Measurements from ENCODE around the gene HAUS6. TPM values are rescaled to one million over a fixed set of nuclear protein-coding genes. Genes with fewer than 3 reads are reported as not detected.

The HAUS6 gene
- total and polyA plus RNA-seq, 7 donors: 1.2 to 12.5 (median 6.9) TPM

GRCh38 chr9:19145881-19146280, 43.2 kb upstream of the HAUS6 start:
- peak overlapping the region in 1 of 4 donors; percentile 11 for H3K27ac ChIP-seq
- no peaks in the 10 kb centered on the region for H3K9me3 ChIP-seq
- no peak for DNase-seq
- H3K4me1 ChIP-seq: no peaks in the 10 kb centered on the region
- H3K4me3 ChIP-seq: no peak overlapping the region
- H3K36me3 ChIP-seq: no peaks in the 10 kb centered on the region
- intact Hi-C loops (cut with DNase I): no loop called here
- no peaks in the 10 kb centered on the region for H3K27me3 ChIP-seq
- TF ChIP-seq CTCF (IDR thresholded peaks at IDR 0.05) (no peak), EP300 (IDR thresholded peaks at IDR 0.05) (no peak), POLR2AphosphoS5 (IDR thresholded peaks at IDR 0.05) (no peak), POLR2A (IDR thresholded peaks at IDR 0.05) (no peak)
- 82 to 84% methylated on average over 5 of the region's 5 CpGs for WGBS, 2 donors

- Histone ChIP-seq H3K9me3 (no peaks in the 10 kb centered on the region), H3K27ac (no peak overlapping the region), H3K4me3 (no peak overlapping the region), H3K4me1 (no peaks in the 10 kb centered on the region), H3K27me3 (no peaks in the 10 kb centered on the region), H3K36me3 (no peaks in the 10 kb centered on the region)
- DNase-seq: no peak
- WGBS, 2 donors: 90 to 91% methylated on average over 6 of the region's 6 CpGs
- no peak for TF ChIP-seq POLR2AphosphoS5 (IDR thresholded peaks at IDR 0.05)
- no peak for TF ChIP-seq POLR2A (IDR thresholded peaks at IDR 0.05)
- TF ChIP-seq EP300 (IDR thresholded peaks at IDR 0.05): no peak
- TF ChIP-seq CTCF (IDR thresholded peaks at IDR 0.05): no peak
- intact Hi-C loops (cut with DNase I): no loop called here
These were observed 37.6 kb upstream of the HAUS6 start for GRCh38 chr9:19140259-19140658.

GRCh38 chr9:19138084-19138483, 35.4 kb upstream of the HAUS6 start:
- no peak for DNase-seq
- Histone ChIP-seq H3K4me3 (no peak overlapping the region), H3K4me1 (no peaks in the 10 kb centered on the region), H3K9me3 (no peaks in the 10 kb centered on the region), H3K27me3 (no peaks in the 10 kb centered on the region), H3K27ac (no peak overlapping the region), H3K36me3 (no peaks in the 10 kb centered on the region)
- intact Hi-C loops (cut with DNase I): no loop called here
- WGBS, 2 donors: 84 to 91% methylated on average over 1 of the region's 1 CpG
- TF ChIP-seq EP300 (IDR thresholded peaks at IDR 0.05) (no peak), POLR2AphosphoS5 (IDR thresholded peaks at IDR 0.05) (no peak), CTCF (IDR thresholded peaks at IDR 0.05) (no peak), POLR2A (IDR thresholded peaks at IDR 0.05) (no peak)

GRCh38 chr9:19137282-19137681, 34.6 kb upstream of the HAUS6 start:
- Histone ChIP-seq H3K4me1 (no peaks in the 10 kb centered on the region), H3K9me3 (no peaks in the 10 kb centered on the region), H3K27ac (no peak overlapping the region), H3K27me3 (no peaks in the 10 kb centered on the region), H3K4me3 (no peak overlapping the region), H3K36me3 (no peaks in the 10 kb centered on the region)
- no peak for DNase-seq
- WGBS, 2 donors: 95 to 98% methylated on average over 1 of the region's 1 CpG
- no peak for TF ChIP-seq CTCF (IDR thresholded peaks at IDR 0.05)
- no peak for TF ChIP-seq POLR2AphosphoS5 (IDR thresholded peaks at IDR 0.05)
- TF ChIP-seq POLR2A (IDR thresholded peaks at IDR 0.05): no peak
- TF ChIP-seq EP300 (IDR thresholded peaks at IDR 0.05): no peak
- intact Hi-C loops (cut with DNase I): no loop called here

GRCh38 chr9:19136129-19136528, 33.4 kb upstream of the HAUS6 start:
- H3K27me3 ChIP-seq: no peaks in the 10 kb centered on the region
- WGBS, 2 donors: 63 to 74% methylated on average over 3 of the region's 3 CpGs
- no peak for DNase-seq
- H3K4me3 ChIP-seq: no peak overlapping the region
- intact Hi-C loops (cut with DNase I): no loop called here
- H3K27ac ChIP-seq: no peak overlapping the region
- H3K36me3 ChIP-seq: no peaks in the 10 kb centered on the region
- no peaks in the 10 kb centered on the region for H3K4me1 ChIP-seq
- H3K9me3 ChIP-seq: no peaks in the 10 kb centered on the region
- TF ChIP-seq POLR2A (IDR thresholded peaks at IDR 0.05) (no peak), EP300 (IDR thresholded peaks at IDR 0.05) (no peak), CTCF (IDR thresholded peaks at IDR 0.05) (no peak), POLR2AphosphoS5 (IDR thresholded peaks at IDR 0.05) (no peak)
